BJ (cell line): Measurements from ENCODE around the gene RECQL5. TPM values are rescaled to one million over a fixed set of nuclear protein-coding genes. Genes with fewer than 3 reads are reported as not detected.

Source experiments
- CTCF ChIA-PET: fragments of 350-600 bp; formaldehyde crosslinking; extraction: SDS; loops from one replicate; lab custom pipeline; 2021; ENCODE audit warnings: antibody characterized with exemption, inconsistent platforms; lab: Yijun Ruan, JAX
- POLR2A ChIA-PET: fragments of 300-600 bp; sonication (Branson Sonifier 250); formaldehyde crosslinking; extraction: SDS; loops from one replicate; lab custom pipeline; 2021; ENCODE audit warnings: antibody characterized with exemption; lab: Charles Lee
- DNase-seq: peaks from one replicate; pipeline ENCODE4 v3.0.0-alpha.2; 2011; ENCODE audit warnings: low read depth
- H3K27me3 ChIP-seq: 2 replicates; pipeline ENCODE4 v1.6.0; 2011; ENCODE audit warnings: low read length; ENCODE audit not compliant: control insufficient read depth, insufficient read depth
- H3K36me3 ChIP-seq: 2 replicates; pipeline ENCODE4 v1.5.1; 2011; ENCODE audit warnings: low read length; ENCODE audit not compliant: control insufficient read depth, insufficient read depth
- H3K4me3 ChIP-seq: 2 replicates; pipeline ENCODE4 v1.5.1; 2011; ENCODE audit warnings: low read depth, mild to moderate bottlenecking, control low read depth, low read length
- polyA plus RNA-seq: library from polyadenylated mRNA; depleted of rRNA; stranded (reverse); fragments of >200 nt; gene quantifications from 2 replicates; pipeline ENCODE4 v1.2.3, GENCODE V29; 2011
- TF ChIP-seq, protein P1 (sequence below): IDR thresholded peaks from 2 replicates; pipeline ENCODE4 v1.5.1; 2011; ENCODE audit warnings: low read depth, mild to moderate bottlenecking, control low read depth, inconsistent platforms, low read length, moderate library complexity; ENCODE audit not compliant: insufficient read depth

The RECQL5 gene
- polyA plus RNA-seq, 1 experiment = 14.2 TPM

DNA sequence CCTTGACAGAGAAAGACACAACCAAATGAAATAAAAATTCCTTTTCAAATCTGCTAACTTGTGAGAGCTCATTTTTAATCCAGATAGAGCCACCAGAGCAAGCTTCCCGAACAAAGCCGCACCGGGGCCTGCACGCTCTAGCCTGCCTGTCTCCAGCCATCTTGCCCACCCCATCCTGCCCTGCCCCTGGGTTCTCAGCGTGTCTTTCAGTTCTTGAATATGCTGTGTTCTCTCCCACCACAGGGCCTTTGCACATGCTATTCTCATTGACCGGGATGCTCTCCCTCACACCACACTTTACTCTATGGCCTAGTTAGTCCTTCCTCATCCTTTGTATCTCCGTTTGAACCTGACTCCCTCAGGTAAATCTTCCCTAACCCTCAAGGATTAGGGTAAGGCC lies 19.0 kb downstream of the RECQL5 start:
- TF ChIP-seq, protein P1, sequence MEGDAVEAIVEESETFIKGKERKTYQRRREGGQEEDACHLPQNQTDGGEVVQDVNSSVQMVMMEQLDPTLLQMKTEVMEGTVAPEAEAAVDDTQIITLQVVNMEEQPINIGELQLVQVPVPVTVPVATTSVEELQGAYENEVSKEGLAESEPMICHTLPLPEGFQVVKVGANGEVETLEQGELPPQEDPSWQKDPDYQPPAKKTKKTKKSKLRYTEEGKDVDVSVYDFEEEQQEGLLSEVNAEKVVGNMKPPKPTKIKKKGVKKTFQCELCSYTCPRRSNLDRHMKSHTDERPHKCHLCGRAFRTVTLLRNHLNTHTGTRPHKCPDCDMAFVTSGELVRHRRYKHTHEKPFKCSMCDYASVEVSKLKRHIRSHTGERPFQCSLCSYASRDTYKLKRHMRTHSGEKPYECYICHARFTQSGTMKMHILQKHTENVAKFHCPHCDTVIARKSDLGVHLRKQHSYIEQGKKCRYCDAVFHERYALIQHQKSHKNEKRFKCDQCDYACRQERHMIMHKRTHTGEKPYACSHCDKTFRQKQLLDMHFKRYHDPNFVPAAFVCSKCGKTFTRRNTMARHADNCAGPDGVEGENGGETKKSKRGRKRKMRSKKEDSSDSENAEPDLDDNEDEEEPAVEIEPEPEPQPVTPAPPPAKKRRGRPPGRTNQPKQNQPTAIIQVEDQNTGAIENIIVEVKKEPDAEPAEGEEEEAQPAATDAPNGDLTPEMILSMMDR = no peak
- CTCF ChIA-PET = interaction anchor here (1.1 to 7.7 kb wide), 2 partner anchors 14 to 377 kb away, joined by 3 to 96 read pairs; partner anchors contain the start of genes MIF4GD and SMIM5
- Histone ChIP-seq H3K36me3 (peaks cover 13% of the 10 kb centered on the region), H3K27me3 (no peaks in the 10 kb centered on the region), H3K4me3 (no peak overlapping the region)
- POLR2A ChIA-PET = no interaction called here
- DNase-seq = no peak

DNA sequence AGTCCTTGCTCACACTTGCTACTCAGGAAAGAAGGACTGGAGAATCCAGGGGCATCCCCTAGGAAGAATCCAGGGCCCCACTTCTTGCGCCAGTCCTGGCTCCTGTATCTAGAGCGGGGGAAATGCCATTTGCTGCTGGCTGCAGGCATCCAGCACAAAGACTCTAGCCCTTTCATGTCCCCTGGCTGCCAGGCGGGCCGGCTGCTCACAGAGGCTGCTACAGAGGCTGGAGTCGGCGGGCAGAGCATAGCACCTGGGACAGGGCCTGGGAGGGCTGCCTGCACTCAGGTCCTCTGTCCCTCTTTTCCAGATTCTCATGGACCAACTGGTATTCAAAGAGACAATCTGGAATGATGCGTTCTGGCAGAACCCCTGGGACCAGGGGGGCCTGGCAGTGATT lies 19.9 kb downstream of the RECQL5 start:
- Histone ChIP-seq H3K4me3 (no peak overlapping the region), H3K36me3 (peaks cover 8% of the 10 kb centered on the region), H3K27me3 (no peaks in the 10 kb centered on the region)
- ChIA-PET POLR2A (no interaction called here), CTCF (interaction anchor here (1.1 to 7.7 kb wide), 2 partner anchors 14 to 376 kb away, joined by 3 to 96 read pairs; partner anchors contain the start of genes MIF4GD and SMIM5)
- TF ChIP-seq, protein P1 = no peak
- no peak for DNase-seq

DNA sequence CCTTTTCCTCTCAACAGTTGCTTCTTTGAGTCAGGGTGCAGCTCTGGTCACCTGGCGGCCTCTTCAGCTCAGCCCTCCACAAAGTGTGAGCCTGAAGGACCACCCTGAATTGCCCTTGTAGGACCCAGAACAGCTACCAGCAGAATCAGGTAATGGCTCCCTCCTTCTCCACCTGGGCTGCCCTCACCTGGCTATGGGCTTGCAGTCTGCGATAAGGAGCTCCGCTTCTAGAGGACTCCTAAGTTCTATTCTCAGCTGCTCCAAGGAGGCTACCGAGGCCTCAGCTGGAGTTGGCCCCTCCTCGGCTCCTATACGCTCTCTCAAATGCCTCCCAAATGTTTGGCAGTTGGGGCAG lies 20.3 kb downstream of the RECQL5 start:
- DNase-seq = no peak
- Histone ChIP-seq H3K4me3 (no peak overlapping the region), H3K36me3 (peaks cover 8% of the 10 kb centered on the region), H3K27me3 (no peaks in the 10 kb centered on the region)
- POLR2A ChIA-PET = no interaction called here
- CTCF ChIA-PET = interaction anchor here (0.8 to 7.7 kb wide), 2 partner anchors 13 to 103 kb away, joined by 4 to 96 read pairs; partner anchors contain the start of gene SMIM5
- TF ChIP-seq, protein P1 = no peak

DNA sequence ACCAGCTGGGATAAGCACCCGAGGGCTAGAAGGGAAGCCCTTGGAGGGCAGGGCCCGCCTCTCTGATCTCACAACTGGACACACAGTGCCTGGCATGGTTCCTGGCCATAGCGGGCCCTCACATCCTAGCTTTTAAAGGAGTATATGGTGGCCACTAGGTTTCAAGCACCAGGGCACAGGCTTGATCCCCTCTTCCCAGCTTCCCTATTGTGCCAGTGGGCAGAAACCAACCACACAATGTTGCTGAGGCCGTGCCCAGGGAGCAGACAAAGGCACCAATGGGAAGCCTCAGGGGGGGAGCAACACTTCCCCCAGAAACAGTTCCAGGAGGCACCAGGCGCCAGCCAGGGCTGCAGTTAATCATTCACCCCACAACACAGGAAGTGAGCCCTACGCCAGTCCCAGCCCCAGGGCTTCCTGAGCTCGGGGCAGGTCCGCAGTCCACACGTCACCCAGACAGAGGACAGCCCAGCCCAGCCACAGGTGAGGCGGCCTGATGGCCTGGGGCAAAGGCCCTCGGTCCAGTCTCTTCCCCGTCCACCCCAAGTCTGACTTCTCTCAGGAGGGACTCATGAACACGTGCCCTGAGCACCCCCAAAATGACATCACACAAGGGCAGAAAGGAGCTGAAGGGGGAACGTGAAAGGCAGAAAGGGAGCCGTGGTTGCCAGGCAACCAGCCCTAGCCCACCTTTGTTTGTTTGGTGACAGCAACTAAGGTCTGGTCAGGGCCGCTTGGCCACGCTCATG lies 20.9 kb downstream of the RECQL5 start:
- POLR2A ChIA-PET = no interaction called here

DNA sequence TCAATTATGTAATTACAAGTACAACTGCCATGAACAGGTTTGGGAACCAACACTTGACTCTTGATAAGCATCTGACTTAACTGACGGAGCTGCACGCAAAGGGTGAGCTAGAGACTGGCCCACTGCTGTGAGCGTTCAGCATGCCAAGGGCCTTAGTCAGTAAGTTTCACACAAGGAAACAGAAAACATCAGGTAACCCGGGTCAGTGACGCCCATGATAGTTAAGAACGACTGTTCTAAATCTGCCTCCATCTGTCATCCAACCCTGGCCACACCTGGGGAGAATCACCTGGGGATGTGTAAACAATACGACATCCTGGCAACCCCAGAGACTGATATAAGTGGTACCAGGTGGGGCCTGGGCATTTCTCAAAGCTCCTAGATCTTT lies 21.5 kb downstream of the RECQL5 start:
- Histone ChIP-seq H3K27me3 (no peaks in the 10 kb centered on the region), H3K36me3 (peaks cover 5% of the 10 kb centered on the region), H3K4me3 (no peak overlapping the region)
- DNase-seq = no peak
- CTCF ChIA-PET = interaction anchor here (0.9 to 7.7 kb wide), 5 partner anchors 8 to 102 kb away, joined by 4 to 96 read pairs (median 10); partner anchors contain the start of gene SMIM5
- TF ChIP-seq, protein P1 = no peak
- POLR2A ChIA-PET = no interaction called here

More for the DNA sequence above, 20.9 kb downstream of the RECQL5 start:
- CTCF ChIA-PET = interaction anchor here (0.8 to 7.7 kb wide), 5 partner anchors 7 to 104 kb away, joined by 4 to 96 read pairs (median 10); partner anchors contain the start of gene SMIM5
- no peak for DNase-seq
- Histone ChIP-seq H3K36me3 (peaks cover 9% of the 10 kb centered on the region), H3K27me3 (no peaks in the 10 kb centered on the region), H3K4me3 (no peak overlapping the region)
- TF ChIP-seq, protein P1 = no peak
